Stimulated activated memory B cell treated with anti-CD40 and anti-IgM and Interleukin-4, amounts not matched to agents 10 μg/mL and 1 μg/mL and 100 μg/mL, for 72 hours (primary cell): ENCODE measurements around the gene KCNJ12.

Experiments used
- ATAC-seq: fragments of 150-1000 bp; cut with Tn5 transposase; 2 replicates; pipeline ENCODE4 v1.10.0; 2021
- H3K27ac Mint-ChIP-seq: one replicate; pipeline ENCODE4 v1.8.0; 2022; ENCODE audit warnings: mild to moderate bottlenecking, mixed read lengths
- H3K27me3 Mint-ChIP-seq: one replicate; pipeline ENCODE4 v1.8.0; 2022; ENCODE audit warnings: mixed read lengths
- H3K36me3 Mint-ChIP-seq: one replicate; pipeline ENCODE4 v1.8.0; 2022; ENCODE audit warnings: mixed read lengths
- H3K4me1 Mint-ChIP-seq: one replicate; pipeline ENCODE4 v1.8.0; 2022; ENCODE audit warnings: mixed read lengths
- H3K4me3 Mint-ChIP-seq: one replicate; pipeline ENCODE4 v1.8.0; 2022; ENCODE audit warnings: mild to moderate bottlenecking, moderate library complexity, mixed read lengths
- H3K9me3 Mint-ChIP-seq: one replicate; pipeline ENCODE4 v1.8.0; 2022; ENCODE audit warnings: mixed read lengths

Gene KCNJ12

GRCh38 chr17:21357281-21357680 is 18.9 kb upstream of the KCNJ12 start:
- H3K4me3 Mint-ChIP-seq = no peak overlapping the region
- no peaks in the 10 kb centered on the region for H3K36me3 Mint-ChIP-seq
- H3K9me3 Mint-ChIP-seq = peaks cover 9% of the 10 kb centered on the region
- no peak overlapping the region for H3K27ac Mint-ChIP-seq
- H3K4me1 Mint-ChIP-seq = no peaks in the 10 kb centered on the region
- ATAC-seq = no peak
- peaks cover 14% of the 10 kb centered on the region for H3K27me3 Mint-ChIP-seq

GRCh38 chr17:21357696-21358656 is 18.2 kb upstream of the KCNJ12 start:
- H3K27ac Mint-ChIP-seq = no peak overlapping the region
- peaks cover 14% of the 10 kb centered on the region for H3K27me3 Mint-ChIP-seq
- no peak overlapping the region for H3K4me3 Mint-ChIP-seq
- H3K9me3 Mint-ChIP-seq = peaks cover 9% of the 10 kb centered on the region
- ATAC-seq = no peak
- H3K36me3 Mint-ChIP-seq = no peaks in the 10 kb centered on the region
- no peaks in the 10 kb centered on the region for H3K4me1 Mint-ChIP-seq

GRCh38 chr17:21358682-21359482 is 17.3 kb upstream of the KCNJ12 start:
- Mint-ChIP-seq H3K4me1 (no peaks in the 10 kb centered on the region), H3K9me3 (peaks cover 9% of the 10 kb centered on the region), H3K27me3 (peaks cover 14% of the 10 kb centered on the region), H3K36me3 (no peaks in the 10 kb centered on the region), H3K27ac (no peak overlapping the region), H3K4me3 (no peak overlapping the region)
- peak; percentile 11 for ATAC-seq

- H3K36me3 Mint-ChIP-seq = no peaks in the 10 kb centered on the region
- H3K27ac Mint-ChIP-seq = no peak overlapping the region
- peaks cover 9% of the 10 kb centered on the region for H3K9me3 Mint-ChIP-seq
- H3K27me3 Mint-ChIP-seq = peaks cover 14% of the 10 kb centered on the region
- no peaks in the 10 kb centered on the region for H3K4me1 Mint-ChIP-seq
- no peak for ATAC-seq
- H3K4me3 Mint-ChIP-seq = no peak overlapping the region
These were observed 16.7 kb upstream of the KCNJ12 start for GRCh38 chr17:21359483-21359840.

- H3K4me1 Mint-ChIP-seq = no peaks in the 10 kb centered on the region
- H3K4me3 Mint-ChIP-seq = no peak overlapping the region
- H3K27me3 Mint-ChIP-seq = peaks cover 14% of the 10 kb centered on the region
- no peak overlapping the region for H3K27ac Mint-ChIP-seq
- peaks cover 9% of the 10 kb centered on the region for H3K9me3 Mint-ChIP-seq
- H3K36me3 Mint-ChIP-seq = no peaks in the 10 kb centered on the region
- ATAC-seq = no peak
These were observed 16.1 kb upstream of the KCNJ12 start for GRCh38 chr17:21360048-21360447.

- H3K4me3 Mint-ChIP-seq = no peak overlapping the region
- peaks cover 13% of the 10 kb centered on the region for H3K27me3 Mint-ChIP-seq
- H3K9me3 Mint-ChIP-seq = peaks cover 9% of the 10 kb centered on the region
- ATAC-seq = no peak
- no peaks in the 10 kb centered on the region for H3K4me1 Mint-ChIP-seq
- H3K27ac Mint-ChIP-seq = no peak overlapping the region
- H3K36me3 Mint-ChIP-seq = no peaks in the 10 kb centered on the region
These were observed 14.9 kb upstream of the KCNJ12 start for GRCh38 chr17:21361020-21361809.

GRCh38 chr17:21362331-21362931 is 13.7 kb upstream of the KCNJ12 start:
- no peak overlapping the region for H3K27ac Mint-ChIP-seq
- H3K4me1 Mint-ChIP-seq = no peaks in the 10 kb centered on the region
- no peaks in the 10 kb centered on the region for H3K36me3 Mint-ChIP-seq
- no peak overlapping the region for H3K4me3 Mint-ChIP-seq
- no peak for ATAC-seq
- H3K27me3 Mint-ChIP-seq = peaks cover under 1% of the 10 kb centered on the region
- H3K9me3 Mint-ChIP-seq = no peaks in the 10 kb centered on the region

GRCh38 chr17:21363776-21364642 is 12.1 kb upstream of the KCNJ12 start:
- no peaks in the 10 kb centered on the region for H3K9me3 Mint-ChIP-seq
- H3K36me3 Mint-ChIP-seq = no peaks in the 10 kb centered on the region
- H3K27me3 Mint-ChIP-seq = no peaks in the 10 kb centered on the region
- no peak for ATAC-seq
- no peak overlapping the region for H3K4me3 Mint-ChIP-seq
- no peak overlapping the region for H3K27ac Mint-ChIP-seq
- peaks cover 9% of the 10 kb centered on the region for H3K4me1 Mint-ChIP-seq

GRCh38 chr17:21365016-21365415 is 11.1 kb upstream of the KCNJ12 start:
- H3K36me3 Mint-ChIP-seq = no peaks in the 10 kb centered on the region
- no peak overlapping the region for H3K4me3 Mint-ChIP-seq
- H3K27ac Mint-ChIP-seq = no peak overlapping the region
- no peaks in the 10 kb centered on the region for H3K27me3 Mint-ChIP-seq
- peaks cover 18% of the 10 kb centered on the region for H3K4me1 Mint-ChIP-seq
- H3K9me3 Mint-ChIP-seq = no peaks in the 10 kb centered on the region
- peak; percentile 3 for ATAC-seq

- Mint-ChIP-seq H3K9me3 (no peaks in the 10 kb centered on the region), H3K27ac (no peak overlapping the region), H3K36me3 (no peaks in the 10 kb centered on the region), H3K27me3 (peaks cover 19% of the 10 kb centered on the region), H3K4me3 (no peak overlapping the region), H3K4me1 (peaks cover 42% of the 10 kb centered on the region)
- ATAC-seq = peak; percentile 59
These were observed 7.5 kb upstream of the KCNJ12 start for GRCh38 chr17:21368545-21369246.

- no peak for ATAC-seq
- Mint-ChIP-seq H3K4me3 (no peak overlapping the region), H3K4me1 (peaks cover 49% of the 10 kb centered on the region), H3K9me3 (no peaks in the 10 kb centered on the region), H3K27me3 (peaks cover 26% of the 10 kb centered on the region), H3K36me3 (no peaks in the 10 kb centered on the region), H3K27ac (no peak overlapping the region)
These were observed 6.8 kb upstream of the KCNJ12 start for GRCh38 chr17:21369395-21369794.

GRCh38 chr17:21370430-21370829 is 5.7 kb upstream of the KCNJ12 start:
- Mint-ChIP-seq H3K27ac (no peak overlapping the region), H3K4me3 (no peak overlapping the region), H3K36me3 (no peaks in the 10 kb centered on the region), H3K4me1 (peaks cover 51% of the 10 kb centered on the region), H3K27me3 (peaks cover 34% of the 10 kb centered on the region), H3K9me3 (no peaks in the 10 kb centered on the region)
- no peak for ATAC-seq

GRCh38 chr17:21371511-21372081 is 4.6 kb upstream of the KCNJ12 start:
- Mint-ChIP-seq H3K9me3 (no peaks in the 10 kb centered on the region), H3K36me3 (no peaks in the 10 kb centered on the region), H3K4me1 (peaks cover 51% of the 10 kb centered on the region), H3K27me3 (peaks cover 42% of the 10 kb centered on the region), H3K4me3 (no peak overlapping the region), H3K27ac (no peak overlapping the region)
- no peak for ATAC-seq
